CD4-positive, alpha-beta T cell treated with Interleukin-15 for 4 hours (primary cell): ENCODE results near the gene TBL1XR1.

ENCODE experiments used
- DNase-seq: peaks from one replicate; pipeline ENCODE4 v3.0.0-alpha.2; 2020; ENCODE audit warnings: low spot score

TBL1XR1 gene

GRCh38 chr3:177197041-177197726 lies at the start of gene TBL1XR1:
Gene TBL1XR1 (minus strand): TSS chr3:177197482. CDS start chr3:177064977, 132,505 bp downstream.
- DNase-seq = peak; percentile 92

GRCh38 chr3:177245250-177245649 lies 48.0 kb upstream of the TBL1XR1 start:
- DNase-seq = no peak

- DNase-seq = no peak
Observed at GRCh38 chr3:177244606-177245005, 47.3 kb upstream of the TBL1XR1 start.

GRCh38 chr3:177238686-177239216 lies 41.5 kb upstream of the TBL1XR1 start:
- DNase-seq = no peak

GRCh38 chr3:177237206-177237605 lies 39.9 kb upstream of the TBL1XR1 start:
- no peak for DNase-seq

- no peak for DNase-seq
Observed at GRCh38 chr3:177236704-177237103, 39.4 kb upstream of the TBL1XR1 start.

GRCh38 chr3:177234121-177234520 lies 36.8 kb upstream of the TBL1XR1 start:
- DNase-seq = no peak

- DNase-seq = no peak
Observed at GRCh38 chr3:177231242-177231641, 34.0 kb upstream of the TBL1XR1 start.

GRCh38 chr3:177230641-177231040 lies 33.4 kb upstream of the TBL1XR1 start:
- DNase-seq = no peak

- DNase-seq = no peak
Observed at GRCh38 chr3:177229791-177230190, 32.5 kb upstream of the TBL1XR1 start.

GRCh38 chr3:177228601-177229190 lies 31.4 kb upstream of the TBL1XR1 start:
- DNase-seq = no peak

- DNase-seq = peak; percentile 12
Observed at GRCh38 chr3:177224414-177224813, 27.1 kb upstream of the TBL1XR1 start.

GRCh38 chr3:177221744-177222143 lies 24.5 kb upstream of the TBL1XR1 start:
- no peak for DNase-seq

- no peak for DNase-seq
Observed at GRCh38 chr3:177220136-177220974, 23.1 kb upstream of the TBL1XR1 start.

GRCh38 chr3:177213801-177214535 lies 16.7 kb upstream of the TBL1XR1 start:
- DNase-seq = no peak

GRCh38 chr3:177212756-177213155 lies 15.5 kb upstream of the TBL1XR1 start:
- DNase-seq = no peak

- no peak for DNase-seq
Observed at GRCh38 chr3:177212278-177212610, 15.0 kb upstream of the TBL1XR1 start.

GRCh38 chr3:177211503-177212277 lies 14.4 kb upstream of the TBL1XR1 start:
- no peak for DNase-seq

- DNase-seq = no peak
Observed at GRCh38 chr3:177210744-177211502, 13.6 kb upstream of the TBL1XR1 start.

GRCh38 chr3:177209509-177209908 lies 12.2 kb upstream of the TBL1XR1 start:
- no peak for DNase-seq

GRCh38 chr3:177208781-177209180 lies 11.5 kb upstream of the TBL1XR1 start:
- no peak for DNase-seq
